NCI-H2196 treated with DMSO at 0.1 percent for 48 hours (cell line): Measurements from ENCODE around the gene INHBB.
"Not testable (repeated sequence)": the region's sequence is repeated elsewhere in the genome, so short reads cannot be mapped to it uniquely, and the experiment has no call there.

Experiments
- DNase-seq: peaks from one replicate; lab custom pipeline; 2025; ENCODE audit not compliant: unreplicated experiment; lab: John Stamatoyannopoulos, UW

INHBB gene

GRCh38 chr2:120376679-120377640, 31.0 kb downstream of the INHBB start:
- DNase-seq, result no peak

GRCh38 chr2:120378605-120379004, 32.7 kb downstream of the INHBB start:
- no peak for DNase-seq

GRCh38 chr2:120379916-120380893, 34.3 kb downstream of the INHBB start:
- peak; percentile 86 for DNase-seq

GRCh38 chr2:120381192-120381591, 35.3 kb downstream of the INHBB start:
- no peak for DNase-seq

GRCh38 chr2:120381661-120382060, 35.7 kb downstream of the INHBB start:
- DNase-seq, result no peak

GRCh38 chr2:120382541-120383144, 36.7 kb downstream of the INHBB start:
- DNase-seq, result no peak

GRCh38 chr2:120383191-120383590, 37.3 kb downstream of the INHBB start:
- no peak for DNase-seq

GRCh38 chr2:120383631-120384340, 37.9 kb downstream of the INHBB start:
- no peak for DNase-seq

- no peak for DNase-seq
Measured at GRCh38 chr2:120384486-120385354, 38.8 kb downstream of the INHBB start.

- DNase-seq, result no peak
Measured at GRCh38 chr2:120385355-120386127, 39.6 kb downstream of the INHBB start.

GRCh38 chr2:120388222-120389035, 42.5 kb downstream of the INHBB start:
- no peak for DNase-seq

GRCh38 chr2:120389036-120389391, 43.1 kb downstream of the INHBB start:
- no peak for DNase-seq

GRCh38 chr2:120390381-120391055, 44.6 kb downstream of the INHBB start:
- no peak for DNase-seq

GRCh38 chr2:120391382-120391781, 45.4 kb downstream of the INHBB start:
- not testable (repeated sequence) for DNase-seq

- no peak for DNase-seq
Measured at GRCh38 chr2:120391911-120392665, 46.2 kb downstream of the INHBB start.

- no peak for DNase-seq
Measured at GRCh38 chr2:120392923-120393322, 47.0 kb downstream of the INHBB start.

GRCh38 chr2:120393456-120393855, 47.5 kb downstream of the INHBB start:
- DNase-seq, result no peak
